ENCODE measurements around the gene SNX14. TPM values are rescaled to one million over a fixed set of nuclear protein-coding genes. Genes with fewer than 3 reads are reported as not detected.

The SNX14 gene
- total RNA-seq, 2 donors from 2014 or later, result 41.8 to 68.6 TPM

GRCh38 chr6:85460921-85461797, 132.5 kb downstream of the SNX14 start:
- DNase-seq (no peak), ATAC-seq (peak; percentile 34)
- intact Hi-C loops (cut with DNase I), result no loop called here
- H3K27me3 ChIP-seq, result no peaks in the 10 kb centered on the region
- no peak overlapping the region for H3K4me3 ChIP-seq
- H3K4me1 ChIP-seq, result peaks cover 16% of the 10 kb centered on the region
- no peaks in the 10 kb centered on the region for H3K9me3 ChIP-seq
- WGBS, 2 donors, result 63 to 64% methylated on average over 4 of the region's 4 CpGs
- no peak for TF ChIP-seq POLR2A (IDR thresholded peaks at IDR 0.05)
- no peak for TF ChIP-seq CTCF (IDR thresholded peaks at IDR 0.05)
- peak overlapping the region in 3 of 4 donors; percentile 6 to 49 (median 9) for H3K27ac ChIP-seq
- no peaks in the 10 kb centered on the region for H3K36me3 ChIP-seq (replicated peaks in 1 of 2; ENCODE audit: insufficient read depth in 1 of 2, low read depth in 2 of 2)

- no peaks in the 10 kb centered on the region for H3K36me3 ChIP-seq (replicated peaks in 1 of 2; ENCODE audit: insufficient read depth in 1 of 2, low read depth in 2 of 2)
- TF ChIP-seq POLR2A (IDR thresholded peaks at IDR 0.05) (no peak), CTCF (IDR thresholded peaks at IDR 0.05) (no peak)
- H3K4me3 ChIP-seq, result no peak overlapping the region
- DNase-seq (no peak), ATAC-seq (no peak)
- H3K27ac ChIP-seq, result peak overlapping the region in 2 of 4 donors; percentile 6 to 9
- intact Hi-C loops (cut with DNase I), result no loop called here
- no peaks in the 10 kb centered on the region for H3K27me3 ChIP-seq
- peaks cover 16% of the 10 kb centered on the region for H3K4me1 ChIP-seq
- no peaks in the 10 kb centered on the region for H3K9me3 ChIP-seq
- 64 to 66% methylated on average over 4 of the region's 4 CpGs for WGBS, 2 donors
Observed at GRCh38 chr6:85460154-85460920, 133.3 kb downstream of the SNX14 start.

- Histone ChIP-seq H3K27ac (no peak overlapping the region), H3K36me3 (replicated peaks in 1 of 2; ENCODE audit: insufficient read depth in 1 of 2, low read depth in 2 of 2) (no peaks in the 10 kb centered on the region), H3K4me1 (peaks cover 16% of the 10 kb centered on the region), H3K4me3 (no peak overlapping the region), H3K9me3 (no peaks in the 10 kb centered on the region), H3K27me3 (no peaks in the 10 kb centered on the region)
- DNase-seq (no peak), ATAC-seq (no peak)
- 60 to 69% methylated on average over 4 of the region's 4 CpGs for WGBS, 2 donors
- intact Hi-C loops (cut with DNase I), result no loop called here
- TF ChIP-seq POLR2A (IDR thresholded peaks at IDR 0.05) (no peak), CTCF (IDR thresholded peaks at IDR 0.05) (no peak)
Observed at GRCh38 chr6:85459224-85459901, 134.3 kb downstream of the SNX14 start.

GRCh38 chr6:85458782-85459181, 134.9 kb downstream of the SNX14 start:
- H3K27ac ChIP-seq, result no peak overlapping the region
- TF ChIP-seq POLR2A (IDR thresholded peaks at IDR 0.05) (no peak), CTCF (IDR thresholded peaks at IDR 0.05) (no peak)
- H3K9me3 ChIP-seq, result no peaks in the 10 kb centered on the region
- 50 to 68% methylated on average over 3 of the region's 3 CpGs for WGBS, 2 donors
- DNase-seq (peak in 3 of 4 donors; percentile 15 to 20 (median 17)), ATAC-seq (peak; percentile 60)
- no peak overlapping the region for H3K4me3 ChIP-seq
- peaks cover 16% of the 10 kb centered on the region for H3K4me1 ChIP-seq
- intact Hi-C loops (cut with DNase I), result no loop called here
- no peaks in the 10 kb centered on the region for H3K36me3 ChIP-seq (replicated peaks in 1 of 2; ENCODE audit: insufficient read depth in 1 of 2, low read depth in 2 of 2)
- no peaks in the 10 kb centered on the region for H3K27me3 ChIP-seq

Measured in body of pancreas (tissue), 4 donors.